DND-41 (cell line): ENCODE data around the gene WNT2.

Source experiments
- ATAC-seq: fragments of 200-7000 bp; cut with Tn5 transposase; 3 replicates; pipeline ENCODE4 v1.9.1; 2021; ENCODE audit warnings: low read depth; ENCODE audit not compliant: insufficient read depth
- DNase-seq: peaks from one replicate; pipeline ENCODE4 v3.0.0-alpha.2; 2020
- H2AFZ ChIP-seq: 2 replicates; pipeline ENCODE4 v1.6.0; 2012; ENCODE audit warnings: low read depth, low read length
- H3K27ac ChIP-seq: 2 replicates; pipeline ENCODE4 v1.5.1; 2012; ENCODE audit warnings: low read length, inconsistent platforms
- H3K27me3 ChIP-seq: fragments of 200-600 bp; sonication (generic); 2 replicates; pipeline ENCODE4 v1.6.0; 2012; ENCODE audit warnings: low read length, mild to moderate bottlenecking, inconsistent platforms; ENCODE audit not compliant: insufficient read depth, poor library complexity
- H3K36me3 ChIP-seq: 2 replicates; pipeline ENCODE4 v1.5.1; 2012; ENCODE audit warnings: low read length, inconsistent platforms; ENCODE audit not compliant: insufficient read depth
- H3K4me1 ChIP-seq: 2 replicates; pipeline ENCODE4 v1.5.1; 2012; ENCODE audit warnings: mild to moderate bottlenecking, low read length; ENCODE audit not compliant: insufficient read depth
- H3K4me2 ChIP-seq: 2 replicates; pipeline ENCODE4 v1.6.0; 2012; ENCODE audit warnings: mild to moderate bottlenecking, moderate library complexity, low read length, inconsistent platforms; ENCODE audit not compliant: insufficient read depth
- H3K4me3 ChIP-seq, 2 experiments: fragments of 200-600 bp in 1 of 2; shearing (Covaris generic) in 1 of 2; 2 replicates each; pipeline ENCODE4 v1.5.1; 2012 to 2016; ENCODE audit warnings: inconsistent platforms in 2 of 2, low read length in 2 of 2, mild to moderate bottlenecking in 2 of 2, low read depth in 1 of 2, moderate library complexity in 1 of 2
- H3K79me2 ChIP-seq: 2 replicates; pipeline ENCODE4 v1.6.0; 2012; ENCODE audit warnings: low read length, inconsistent platforms; ENCODE audit not compliant: insufficient read depth
- H3K9ac ChIP-seq: 2 replicates; pipeline ENCODE4 v1.6.0; 2012; ENCODE audit warnings: low read depth, mild to moderate bottlenecking, inconsistent platforms, low read length, moderate library complexity
- H3K9me3 ChIP-seq: 2 replicates; pipeline ENCODE4 v1.5.1; 2012; ENCODE audit warnings: low read length, moderate library complexity, mild to moderate bottlenecking, inconsistent platforms; ENCODE audit not compliant: insufficient read depth, severe bottlenecking
- H4K20me1 ChIP-seq: 2 replicates; pipeline ENCODE4 v1.6.0; 2012; ENCODE audit warnings: low read length; ENCODE audit not compliant: insufficient read depth
- CTCF ChIP-seq: IDR thresholded peaks from 2 replicates; pipeline ENCODE4 v1.5.1; 2012; ENCODE audit warnings: borderline replicate concordance, low read length, moderate library complexity, mild to moderate bottlenecking; ENCODE audit not compliant: poor library complexity, severe bottlenecking; ENCODE audit errors: extremely low read depth
- EZH2 ChIP-seq: IDR thresholded peaks from 3 replicates; pipeline ENCODE4 v1.6.1; 2012; ENCODE audit warnings: borderline replicate concordance, low read depth, mild to moderate bottlenecking, moderate library complexity, low read length, inconsistent platforms; ENCODE audit not compliant: severe bottlenecking

WNT2 gene

GRCh38 chr7:117333168-117333567 is 10.3 kb upstream of the WNT2 start:
- no peak overlapping the region for H2AFZ ChIP-seq
- H3K27me3 ChIP-seq: peaks cover 12% of the 10 kb centered on the region
- DNase-seq: no peak
- H3K79me2 ChIP-seq: no peaks in the 10 kb centered on the region
- H3K9me3 ChIP-seq: no peaks in the 10 kb centered on the region
- ATAC-seq: no peak
- no peaks in the 10 kb centered on the region for H4K20me1 ChIP-seq
- H3K27ac ChIP-seq: no peak overlapping the region
- TF ChIP-seq CTCF (no peak), EZH2 (no peak)
- no peak overlapping the region for H3K4me3 ChIP-seq
- H3K4me2 ChIP-seq: no peak overlapping the region
- no peaks in the 10 kb centered on the region for H3K4me1 ChIP-seq
- H3K9ac ChIP-seq: no peak overlapping the region
- H3K36me3 ChIP-seq: no peaks in the 10 kb centered on the region

GRCh38 chr7:117332031-117332430 is 9.2 kb upstream of the WNT2 start:
- Histone ChIP-seq H3K79me2 (no peaks in the 10 kb centered on the region), H3K27me3 (peaks cover 12% of the 10 kb centered on the region), H3K4me1 (no peaks in the 10 kb centered on the region), H3K9me3 (no peaks in the 10 kb centered on the region), H3K27ac (no peak overlapping the region), H3K4me3 (no peak overlapping the region), H3K4me2 (no peak overlapping the region), H2AFZ (no peak overlapping the region), H3K36me3 (no peaks in the 10 kb centered on the region), H3K9ac (no peak overlapping the region), H4K20me1 (no peaks in the 10 kb centered on the region)
- ATAC-seq: no peak
- DNase-seq: no peak
- no peak for TF ChIP-seq EZH2
- TF ChIP-seq CTCF: no peak

- H3K36me3 ChIP-seq: no peaks in the 10 kb centered on the region
- no peaks in the 10 kb centered on the region for H4K20me1 ChIP-seq
- H3K4me3 ChIP-seq: no peak overlapping the region
- H2AFZ ChIP-seq: no peak overlapping the region
- no peak for DNase-seq
- TF ChIP-seq EZH2: no peak
- TF ChIP-seq CTCF: no peak
- no peaks in the 10 kb centered on the region for H3K9me3 ChIP-seq
- no peaks in the 10 kb centered on the region for H3K4me1 ChIP-seq
- no peaks in the 10 kb centered on the region for H3K79me2 ChIP-seq
- ATAC-seq: no peak
- no peaks in the 10 kb centered on the region for H3K27me3 ChIP-seq
- H3K9ac ChIP-seq: no peak overlapping the region
- H3K27ac ChIP-seq: no peak overlapping the region
- no peak overlapping the region for H3K4me2 ChIP-seq
Measured at GRCh38 chr7:117325836-117326235, 3.0 kb upstream of the WNT2 start.

DNA sequence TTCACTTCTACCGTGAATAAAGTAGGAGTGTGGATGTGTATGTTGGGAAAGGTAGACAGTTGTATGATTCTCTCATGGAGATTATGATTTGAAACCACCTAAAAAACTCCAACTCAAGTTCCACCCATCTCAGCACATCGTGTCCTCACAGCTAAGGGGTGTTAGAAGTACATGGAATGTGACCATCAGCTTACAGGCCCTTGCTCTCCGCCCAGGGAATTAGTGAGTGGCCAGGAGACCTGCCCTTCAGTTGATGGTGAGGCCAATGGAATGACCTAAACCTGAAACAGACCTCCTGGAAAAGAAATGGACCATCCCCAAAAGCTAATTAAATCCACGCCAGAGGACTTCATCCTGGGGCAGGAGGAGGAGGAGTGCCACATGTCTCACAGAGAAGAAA is 2.1 kb upstream of the WNT2 start:
- no peak for DNase-seq
- Histone ChIP-seq H3K36me3 (no peaks in the 10 kb centered on the region), H3K9me3 (no peaks in the 10 kb centered on the region), H3K4me3 (no peak overlapping the region), H3K4me2 (no peak overlapping the region), H3K9ac (no peak overlapping the region), H4K20me1 (no peaks in the 10 kb centered on the region), H3K27me3 (no peaks in the 10 kb centered on the region), H3K79me2 (no peaks in the 10 kb centered on the region), H3K4me1 (no peaks in the 10 kb centered on the region), H2AFZ (no peak overlapping the region), H3K27ac (no peak overlapping the region)
- no peak for ATAC-seq
- TF ChIP-seq EZH2: no peak
- TF ChIP-seq CTCF: no peak
